Measurements from ENCODE around the gene SH3GL2.

DNA sequence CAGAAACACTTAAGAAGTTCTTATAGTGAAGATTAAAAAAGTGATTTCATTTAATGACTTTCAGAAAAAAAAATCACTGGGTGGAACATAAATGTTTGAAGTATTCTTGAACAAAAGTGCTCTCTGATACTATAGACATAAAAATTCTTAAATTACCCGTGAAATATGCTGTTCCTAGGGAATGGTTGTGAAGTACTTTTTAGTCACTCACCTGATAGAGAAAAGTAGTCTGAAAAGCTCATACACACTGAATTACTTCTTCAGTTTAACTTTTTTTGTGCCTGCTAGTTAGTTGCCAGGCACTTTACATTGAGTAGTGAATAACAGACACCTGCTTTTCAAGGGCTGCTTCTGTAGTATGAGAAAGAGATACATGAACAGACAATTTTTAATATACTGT is 78.0 kb downstream of the SH3GL2 start:
- TF ChIP-seq, protein P1, sequence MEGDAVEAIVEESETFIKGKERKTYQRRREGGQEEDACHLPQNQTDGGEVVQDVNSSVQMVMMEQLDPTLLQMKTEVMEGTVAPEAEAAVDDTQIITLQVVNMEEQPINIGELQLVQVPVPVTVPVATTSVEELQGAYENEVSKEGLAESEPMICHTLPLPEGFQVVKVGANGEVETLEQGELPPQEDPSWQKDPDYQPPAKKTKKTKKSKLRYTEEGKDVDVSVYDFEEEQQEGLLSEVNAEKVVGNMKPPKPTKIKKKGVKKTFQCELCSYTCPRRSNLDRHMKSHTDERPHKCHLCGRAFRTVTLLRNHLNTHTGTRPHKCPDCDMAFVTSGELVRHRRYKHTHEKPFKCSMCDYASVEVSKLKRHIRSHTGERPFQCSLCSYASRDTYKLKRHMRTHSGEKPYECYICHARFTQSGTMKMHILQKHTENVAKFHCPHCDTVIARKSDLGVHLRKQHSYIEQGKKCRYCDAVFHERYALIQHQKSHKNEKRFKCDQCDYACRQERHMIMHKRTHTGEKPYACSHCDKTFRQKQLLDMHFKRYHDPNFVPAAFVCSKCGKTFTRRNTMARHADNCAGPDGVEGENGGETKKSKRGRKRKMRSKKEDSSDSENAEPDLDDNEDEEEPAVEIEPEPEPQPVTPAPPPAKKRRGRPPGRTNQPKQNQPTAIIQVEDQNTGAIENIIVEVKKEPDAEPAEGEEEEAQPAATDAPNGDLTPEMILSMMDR (IDR thresholded peaks at IDR 0.05; ENCODE audit: extremely low read depth in 1 of 2, insufficient read depth in 1 of 2, low read depth in 1 of 2, low read length in 2 of 2): no peak
- TF ChIP-seq EZH2 (IDR thresholded peaks at IDR 0.05; ENCODE audit: borderline replicate concordance, low read depth, low read length, severe bottlenecking): no peak
- TF ChIP-seq POLR2A (IDR thresholded peaks at IDR 0.05; ENCODE audit: low read depth, low read length): no peak
